Neuronal stem cell (in vitro differentiated cells): ENCODE measurements around the gene LTBP1.

Experiments
- DNase-seq: peaks from one replicate; pipeline ENCODE4 v3.0.0-alpha.2; 2013; ENCODE audit warnings: low spot score
- H2AFZ ChIP-seq: one replicate; pipeline ENCODE4 v1.6.1; 2013; ENCODE audit warnings: mild to moderate bottlenecking, low read length, inconsistent platforms
- H2AK5ac ChIP-seq: 2 replicates; pipeline ENCODE4 v1.6.1; 2013; ENCODE audit warnings: low read depth, mild to moderate bottlenecking, inconsistent platforms, low read length, moderate library complexity, mixed read lengths
- H2BK120ac ChIP-seq: 2 replicates; pipeline ENCODE4 v1.6.1; 2013; ENCODE audit warnings: low read depth, mild to moderate bottlenecking, inconsistent platforms, low read length, moderate library complexity, mixed read lengths
- H2BK12ac ChIP-seq: one replicate; pipeline ENCODE4 v1.6.1; 2013; ENCODE audit warnings: low read length, inconsistent platforms
- H2BK15ac ChIP-seq: 2 replicates; pipeline ENCODE4 v1.6.1; 2013; ENCODE audit warnings: mild to moderate bottlenecking, low read length, inconsistent platforms, mixed read lengths
- H2BK5ac ChIP-seq: one replicate; pipeline ENCODE4 v1.6.1; 2013; ENCODE audit warnings: inconsistent platforms, mild to moderate bottlenecking, low read length, moderate library complexity
- H3K14ac ChIP-seq: one replicate; pipeline ENCODE4 v1.6.1; 2013; ENCODE audit warnings: low read length, inconsistent platforms
- H3K18ac ChIP-seq: 2 replicates; pipeline ENCODE4 v1.6.1; 2013; ENCODE audit warnings: low read length, inconsistent platforms
- H3K23ac ChIP-seq: 2 replicates; pipeline ENCODE4 v1.6.1; 2013; ENCODE audit warnings: low read depth, mild to moderate bottlenecking, mixed read lengths, low read length, inconsistent platforms; ENCODE audit not compliant: poor library complexity
- H3K27ac ChIP-seq: replicated peaks from 3 replicates; pipeline ENCODE4 v1.5.1; 2013; ENCODE audit warnings: low read length, inconsistent platforms
- H3K27me3 ChIP-seq, 3 experiments: 2 replicates each; pipeline ENCODE4 v1.6.1; 2013; ENCODE audit warnings: low read length in 3 of 3, mild to moderate bottlenecking in 2 of 3, inconsistent platforms in 1 of 3, low read depth in 1 of 3, mixed read lengths in 1 of 3, moderate library complexity in 1 of 3; ENCODE audit not compliant: control insufficient read depth in 3 of 3, insufficient read depth in 3 of 3
- H3K36me3 ChIP-seq, 2 donors: replicated peaks in 1 of 2; 2 replicates each; pipeline ENCODE4 v1.6.1; 2013; ENCODE audit warnings: low read length in 2 of 2; ENCODE audit not compliant: control insufficient read depth in 2 of 2, insufficient read depth in 2 of 2
- H3K4ac ChIP-seq: 2 replicates; pipeline ENCODE4 v1.6.1; 2013; ENCODE audit warnings: inconsistent platforms, mild to moderate bottlenecking, low read length, moderate library complexity
- H3K4me1 ChIP-seq, 2 donors: 1 replicate in 1 of 2; 2 replicates in 1 of 2; pipeline ENCODE4 v1.6.1; 2013; ENCODE audit warnings: low read length in 2 of 2, low read depth in 1 of 2; ENCODE audit not compliant: control insufficient read depth in 2 of 2, insufficient read depth in 1 of 2
- H3K4me2 ChIP-seq: one replicate; pipeline ENCODE4 v1.6.1; 2013; ENCODE audit warnings: mild to moderate bottlenecking, low read length, inconsistent platforms; ENCODE audit not compliant: insufficient read depth, poor library complexity, severe bottlenecking
- H3K4me3 ChIP-seq, 2 donors: 2 replicates each; pipeline ENCODE4 v1.5.1; 2013; ENCODE audit warnings: low read length in 2 of 2, mild to moderate bottlenecking in 2 of 2, inconsistent platforms in 1 of 2, moderate library complexity in 1 of 2
- H3K79me1 ChIP-seq: one replicate; pipeline ENCODE4 v1.6.1; 2013; ENCODE audit warnings: low read depth, mild to moderate bottlenecking, inconsistent platforms, low read length, moderate library complexity
- H3K9ac ChIP-seq: one replicate; pipeline ENCODE4 v1.6.1; 2013; ENCODE audit warnings: mild to moderate bottlenecking, low read depth, low read length, inconsistent platforms; ENCODE audit not compliant: poor library complexity
- H3K9me3 ChIP-seq, 2 donors: replicated peaks in 1 of 2; 2 replicates each; pipeline versions ENCODE3 to v1.6.1; 2013; ENCODE audit warnings: low read length in 2 of 2, mild to moderate bottlenecking in 2 of 2, inconsistent platforms in 1 of 2, low read depth in 1 of 2, mixed read lengths in 1 of 2, moderate library complexity in 1 of 2; ENCODE audit not compliant: control insufficient read depth in 2 of 2, insufficient read depth in 1 of 2
- H4K8ac ChIP-seq: one replicate; pipeline ENCODE4 v1.6.1; 2013; ENCODE audit warnings: low read depth, mild to moderate bottlenecking, inconsistent platforms, low read length, moderate library complexity
- H4K91ac ChIP-seq: one replicate; pipeline ENCODE4 v1.6.1; 2013; ENCODE audit warnings: low read length, low read depth, mild to moderate bottlenecking, inconsistent platforms; ENCODE audit not compliant: poor library complexity
- WGBS, 2 donors: extraction: QIAGEN DNeasy Blood & Tissue Kit; methylation state at CpG; one replicate each; pipeline ENCODE4 v1.1.7; 2013; ENCODE audit warnings: missing lambda C conversion rate in 2 of 2, mixed read lengths in 1 of 2; ENCODE audit not compliant: insufficient read length in 2 of 2, insufficient replicate concordance in 1 of 2; ENCODE audit errors: extremely low coverage in 2 of 2; 5-methylcytosine and 5-hydroxymethylcytosine counted together

The LTBP1 gene

GRCh38 chr2:33115728-33116127 is 169.0 kb downstream of the LTBP1 start:
- H3K4me3 ChIP-seq, result no peak overlapping the region
- H3K4me2 ChIP-seq, result no peak overlapping the region
- H3K4me1 ChIP-seq, result peaks cover 2 to 4% of the 10 kb centered on the region in 2 donors
- H3K79me1 ChIP-seq, result no peaks in the 10 kb centered on the region
- no peak overlapping the region for H2AFZ ChIP-seq
- H3K18ac ChIP-seq, result no peak overlapping the region
- no peaks in the 10 kb centered on the region for H3K9me3 ChIP-seq
- no peak overlapping the region for H3K14ac ChIP-seq
- no peak overlapping the region for H3K4ac ChIP-seq
- H2AK5ac ChIP-seq, result no peak overlapping the region
- no peak for DNase-seq
- no peak overlapping the region for H3K27ac ChIP-seq
- H4K8ac ChIP-seq, result no peak overlapping the region
- H2BK120ac ChIP-seq, result no peak overlapping the region
- H2BK15ac ChIP-seq, result no peak overlapping the region
- no peak overlapping the region for H3K9ac ChIP-seq
- H3K27me3 ChIP-seq, result no peaks in the 10 kb centered on the region
- no peak overlapping the region for H2BK12ac ChIP-seq
- H2BK5ac ChIP-seq, result no peak overlapping the region
- H3K23ac ChIP-seq, result no peak overlapping the region
- H3K36me3 ChIP-seq, result peaks cover 0 to 9% of the 10 kb centered on the region in 2 donors
- H4K91ac ChIP-seq, result no peak overlapping the region
- no CpG with 5 or more reads among the region's 1 CpG for WGBS, 2 donors

GRCh38 chr2:33116799-33117198 is 170.0 kb downstream of the LTBP1 start:
- WGBS, 2 donors, result no CpG with 5 or more reads among the region's 4 CpGs
- no peak overlapping the region for H2BK15ac ChIP-seq
- H3K79me1 ChIP-seq, result no peaks in the 10 kb centered on the region
- H3K9ac ChIP-seq, result no peak overlapping the region
- no peak overlapping the region for H3K27ac ChIP-seq
- no peak overlapping the region for H3K18ac ChIP-seq
- no peak overlapping the region for H2BK12ac ChIP-seq
- H4K91ac ChIP-seq, result no peak overlapping the region
- H3K4me2 ChIP-seq, result no peak overlapping the region
- H2BK5ac ChIP-seq, result no peak overlapping the region
- no peak for DNase-seq
- H2AK5ac ChIP-seq, result no peak overlapping the region
- H3K27me3 ChIP-seq, result no peaks in the 10 kb centered on the region
- H3K4ac ChIP-seq, result no peak overlapping the region
- peaks cover 0 to 4% of the 10 kb centered on the region in 2 donors for H3K36me3 ChIP-seq
- H2BK120ac ChIP-seq, result no peak overlapping the region
- H3K14ac ChIP-seq, result no peak overlapping the region
- no peaks in the 10 kb centered on the region for H3K9me3 ChIP-seq
- no peak overlapping the region for H4K8ac ChIP-seq
- no peak overlapping the region for H2AFZ ChIP-seq
- no peak overlapping the region for H3K23ac ChIP-seq
- peaks cover 0 to 2% of the 10 kb centered on the region in 2 donors for H3K4me1 ChIP-seq
- no peak overlapping the region for H3K4me3 ChIP-seq

GRCh38 chr2:33118651-33119050 is 171.9 kb downstream of the LTBP1 start:
- WGBS, 2 donors, result no CpG with 5 or more reads among the region's 6 CpGs

GRCh38 chr2:33121416-33121815 is 174.7 kb downstream of the LTBP1 start:
- no peak overlapping the region for H3K4me2 ChIP-seq
- H3K9ac ChIP-seq, result no peak overlapping the region
- H2BK15ac ChIP-seq, result no peak overlapping the region
- H4K8ac ChIP-seq, result no peak overlapping the region
- no peak overlapping the region for H2AK5ac ChIP-seq
- no peak overlapping the region for H4K91ac ChIP-seq
- WGBS, 2 donors, result no CpG with 5 or more reads among the region's 10 CpGs
- no peaks in the 10 kb centered on the region for H3K27me3 ChIP-seq
- no peak overlapping the region for H2BK5ac ChIP-seq
- H3K36me3 ChIP-seq, result peaks cover 0 to 2% of the 10 kb centered on the region in 2 donors
- no peak overlapping the region for H3K4ac ChIP-seq
- no peaks in the 10 kb centered on the region for H3K79me1 ChIP-seq
- H3K18ac ChIP-seq, result no peak overlapping the region
- H3K23ac ChIP-seq, result no peak overlapping the region
- no peak overlapping the region for H3K14ac ChIP-seq
- H3K9me3 ChIP-seq, result no peaks in the 10 kb centered on the region
- H2BK120ac ChIP-seq, result no peak overlapping the region
- no peak for DNase-seq
- H2BK12ac ChIP-seq, result no peak overlapping the region
- no peak overlapping the region for H3K4me3 ChIP-seq
- H3K27ac ChIP-seq, result no peak overlapping the region
- no peak overlapping the region for H2AFZ ChIP-seq
- peaks cover 0 to 2% of the 10 kb centered on the region in 2 donors for H3K4me1 ChIP-seq

More at GRCh38 chr2:33118651-33119050, 171.9 kb downstream of the LTBP1 start:
- H2BK120ac ChIP-seq, result no peak overlapping the region
- H2BK5ac ChIP-seq, result no peak overlapping the region
- peaks cover 0 to 4% of the 10 kb centered on the region in 2 donors for H3K36me3 ChIP-seq
- H2BK15ac ChIP-seq, result no peak overlapping the region
- H2BK12ac ChIP-seq, result no peak overlapping the region
- no peak overlapping the region for H3K4ac ChIP-seq
- no peaks in the 10 kb centered on the region for H3K9me3 ChIP-seq
- no peak overlapping the region for H3K4me3 ChIP-seq
- H4K8ac ChIP-seq, result no peak overlapping the region
- peaks cover 0 to 2% of the 10 kb centered on the region in 2 donors for H3K4me1 ChIP-seq
- H3K18ac ChIP-seq, result no peak overlapping the region
- H3K23ac ChIP-seq, result no peak overlapping the region
- no peak overlapping the region for H3K4me2 ChIP-seq
- no peak overlapping the region for H3K9ac ChIP-seq
- DNase-seq, result no peak
- no peak overlapping the region for H2AK5ac ChIP-seq
- no peak overlapping the region for H3K27ac ChIP-seq
- no peaks in the 10 kb centered on the region for H3K27me3 ChIP-seq
- no peaks in the 10 kb centered on the region for H3K79me1 ChIP-seq
- H2AFZ ChIP-seq, result no peak overlapping the region
- no peak overlapping the region for H4K91ac ChIP-seq
- H3K14ac ChIP-seq, result no peak overlapping the region
